GM19395 (cell line): ENCODE data around the gene HSPBAP1.
"Not testable (repeated sequence)": the region's sequence is repeated elsewhere in the genome, so short reads cannot be mapped to it uniquely, and the experiment has no call there.

Experiments
- ATAC-seq: cut with Tn5 transposase; IDR thresholded peaks from one replicate; pipeline ENCODE4 v1.9.1; 2021; ENCODE audit warnings: mild to moderate bottlenecking, moderate library complexity; ENCODE audit not compliant: unreplicated experiment

Gene HSPBAP1

DNA sequence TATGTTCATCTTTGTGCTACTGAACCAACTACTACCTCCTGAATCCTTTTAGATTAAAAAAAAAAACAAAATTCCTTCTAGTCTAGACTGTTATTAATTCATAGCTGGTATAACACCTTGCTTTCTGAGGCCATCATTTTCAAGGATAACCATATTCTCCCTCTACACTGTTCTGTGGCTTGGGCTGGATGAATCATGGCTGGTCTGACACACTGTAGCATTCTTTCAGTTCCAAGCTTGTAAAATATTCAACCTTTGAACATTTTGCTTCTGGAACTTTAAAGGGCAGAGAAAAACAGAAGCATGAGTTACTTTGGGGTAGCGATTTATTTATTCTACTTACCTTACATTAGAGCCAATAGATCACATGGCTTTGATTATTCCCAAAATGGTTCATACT lies 7.6 kb downstream of the HSPBAP1 start:
- no peak for ATAC-seq

DNA sequence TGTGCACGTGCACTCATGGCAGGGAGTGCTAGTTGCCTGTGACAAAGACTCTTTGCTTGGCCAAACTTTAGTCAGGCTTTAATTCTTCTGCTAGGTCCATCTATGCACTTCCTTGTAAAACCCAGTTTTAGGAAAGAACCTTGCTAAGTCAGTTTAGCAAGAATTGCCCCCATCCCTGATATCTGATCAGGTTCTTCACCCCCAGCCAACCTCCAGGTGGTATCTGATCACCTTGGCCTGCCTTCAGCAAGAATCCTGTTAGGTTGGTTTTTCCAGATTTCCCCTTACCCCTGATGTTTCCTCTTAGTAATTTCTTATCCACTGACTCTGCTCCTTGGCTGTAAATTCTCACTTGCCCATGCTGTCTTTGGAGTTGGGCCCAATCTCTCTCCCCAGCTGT lies 8.4 kb downstream of the HSPBAP1 start:
- no peak for ATAC-seq

DNA sequence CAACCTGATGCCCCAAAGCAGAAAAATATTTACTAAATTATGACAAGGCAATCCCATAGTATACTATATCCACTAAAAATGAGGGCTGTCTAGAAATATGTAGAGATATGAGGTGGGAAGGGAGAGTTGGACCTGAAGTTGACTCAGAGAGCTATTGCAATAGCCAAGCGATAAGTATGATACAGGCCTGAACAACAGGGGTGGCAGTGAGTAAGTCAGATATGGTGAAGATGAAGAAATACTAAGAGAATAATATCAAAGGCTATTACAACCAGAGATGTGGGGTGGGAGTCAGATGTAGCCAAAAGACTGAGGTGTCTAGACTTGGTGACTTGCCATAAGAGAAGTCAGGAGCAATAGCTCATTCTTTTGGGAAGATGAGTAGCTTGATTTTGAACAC lies 9.2 kb downstream of the HSPBAP1 start:
- no peak for ATAC-seq

DNA sequence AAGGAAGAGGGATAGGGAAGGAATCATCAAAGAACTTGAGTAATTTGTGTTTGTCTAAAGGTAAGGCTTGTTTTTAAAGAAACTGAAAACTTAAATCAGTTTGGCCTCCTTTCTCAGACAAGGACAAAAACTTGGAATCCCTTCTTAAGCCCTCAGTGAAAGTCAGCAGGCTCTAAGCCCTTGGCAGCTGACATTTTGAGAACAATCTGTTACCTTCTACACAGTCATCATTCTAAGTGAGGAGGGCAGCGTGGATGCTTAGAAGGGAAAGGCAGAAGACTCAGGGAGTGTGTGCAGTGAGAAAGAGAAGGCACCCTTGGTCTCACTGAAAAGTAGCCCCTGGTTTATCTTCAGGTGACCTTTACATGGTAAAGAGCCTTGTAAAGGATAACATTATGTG lies 10.8 kb downstream of the HSPBAP1 start:
- no peak for ATAC-seq

DNA sequence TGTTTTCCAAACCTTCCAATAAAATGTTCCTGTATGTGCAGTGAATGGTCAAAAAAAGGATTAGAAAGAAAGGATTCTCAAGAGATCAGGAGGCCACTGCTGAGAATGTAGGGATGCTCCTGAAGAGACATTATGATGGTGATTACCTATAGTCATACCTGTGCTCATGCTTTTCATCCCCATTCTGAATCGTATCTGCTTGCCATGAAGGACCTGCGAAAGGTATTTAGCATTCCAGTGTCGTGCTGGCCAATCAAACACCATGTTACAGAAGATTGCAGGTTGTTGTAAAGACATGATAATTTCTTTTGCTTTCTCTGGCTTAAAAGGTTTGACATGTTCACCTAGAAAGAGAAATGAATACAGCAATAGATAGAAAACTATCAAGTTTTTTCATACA lies 16.1 kb downstream of the HSPBAP1 start:
- no peak for ATAC-seq

DNA sequence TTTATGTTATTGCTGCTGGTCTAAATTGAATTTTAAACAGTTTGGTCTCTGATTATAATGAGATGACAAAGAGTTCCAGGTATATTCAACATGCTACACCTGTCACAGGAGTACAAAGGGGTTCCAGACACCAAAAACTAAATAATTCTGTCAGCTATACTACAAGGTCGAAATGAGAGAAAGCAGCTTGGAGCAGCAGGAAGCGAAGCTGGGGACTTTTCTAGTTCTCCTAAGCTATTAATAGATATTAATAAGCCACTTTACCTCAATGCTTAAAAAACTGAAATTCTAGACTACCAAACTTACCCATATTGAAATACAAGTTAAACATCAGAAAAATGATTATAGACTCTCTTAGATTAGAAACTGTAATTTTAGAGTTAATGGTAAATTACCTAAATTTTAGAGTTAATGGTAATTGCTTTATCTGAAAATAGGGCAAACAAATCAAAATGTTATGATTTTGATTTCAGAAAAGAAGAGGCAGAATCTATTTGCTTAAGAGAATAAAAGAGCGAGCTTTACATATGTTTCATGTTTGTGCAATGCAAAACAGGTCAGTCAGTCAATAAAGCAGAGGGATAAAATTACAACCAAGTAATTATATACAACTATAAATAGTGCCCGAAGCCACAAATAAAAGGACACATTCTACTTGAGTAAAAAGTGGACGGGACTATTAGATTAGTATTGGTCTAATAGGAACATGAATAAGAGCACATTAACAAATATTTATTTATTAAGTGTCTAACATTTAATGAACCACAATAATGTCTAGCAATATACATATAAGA lies 16.8 kb downstream of the HSPBAP1 start:
- ATAC-seq, result no peak

DNA sequence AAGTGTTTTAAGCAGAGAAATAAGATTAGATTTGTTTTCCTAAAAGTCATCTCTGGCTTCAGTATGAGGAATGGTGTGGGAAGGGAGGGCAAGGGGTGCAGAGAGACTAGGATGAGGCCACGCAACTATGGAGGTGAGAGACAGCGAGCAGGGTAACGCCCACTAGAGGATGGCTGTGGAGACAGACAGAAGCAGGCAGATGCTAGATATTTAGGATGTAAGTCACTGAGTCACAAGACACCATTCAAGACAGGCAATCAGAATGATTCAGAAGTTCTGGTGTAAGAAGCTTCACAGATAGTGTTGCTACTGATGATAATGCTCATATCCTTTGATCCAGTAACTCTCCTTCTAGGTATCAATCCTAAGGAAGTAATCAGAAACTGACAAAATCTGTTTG lies 19.1 kb downstream of the HSPBAP1 start:
- ATAC-seq, result peak; percentile 23

DNA sequence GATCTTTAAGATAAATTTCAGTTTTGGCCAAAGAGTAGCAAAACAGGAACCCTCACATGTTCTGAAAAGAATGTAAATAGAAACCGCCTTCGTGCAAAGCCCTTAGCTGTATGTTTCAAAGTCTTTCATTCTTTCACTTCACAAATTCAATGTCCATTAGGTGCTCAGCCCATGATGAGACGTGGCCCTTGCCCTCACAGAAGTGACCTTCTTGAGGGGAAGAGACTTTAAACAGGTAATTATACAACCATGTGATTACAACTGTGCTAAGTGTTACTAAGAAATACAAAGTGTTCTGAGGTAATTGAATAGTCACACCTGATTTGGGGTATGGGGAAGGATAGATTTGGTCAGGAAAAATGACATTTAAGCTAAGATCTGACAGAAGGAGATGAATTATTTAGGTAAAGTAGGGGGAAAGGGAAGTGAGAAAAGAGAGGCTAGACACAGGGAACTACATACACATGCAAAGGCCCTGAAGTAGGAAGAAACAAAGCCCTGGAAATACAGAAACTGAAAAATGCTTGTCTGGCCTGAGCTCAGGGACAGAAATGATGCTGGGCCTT lies 19.6 kb downstream of the HSPBAP1 start:
- ATAC-seq, result peak; percentile 81

DNA sequence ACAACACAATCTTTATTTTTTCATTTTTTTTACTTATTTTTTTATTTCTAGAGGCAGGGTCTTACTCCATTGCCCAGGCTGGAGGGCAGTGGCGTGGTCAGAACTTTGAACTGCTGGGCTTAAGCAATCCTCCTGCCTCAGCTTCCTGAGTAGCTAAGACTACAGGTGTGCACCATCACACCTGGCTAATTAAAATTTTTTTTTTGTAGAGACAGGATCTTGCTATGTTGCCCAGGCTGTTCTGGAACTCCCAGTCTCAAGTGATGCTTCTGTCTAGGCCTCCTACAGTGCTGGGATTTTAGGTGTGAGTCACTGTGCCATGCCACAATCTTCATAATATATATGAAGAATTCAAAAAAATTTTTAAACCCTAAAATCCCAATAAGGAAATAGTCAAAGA lies 20.8 kb downstream of the HSPBAP1 start:
- no peak for ATAC-seq

DNA sequence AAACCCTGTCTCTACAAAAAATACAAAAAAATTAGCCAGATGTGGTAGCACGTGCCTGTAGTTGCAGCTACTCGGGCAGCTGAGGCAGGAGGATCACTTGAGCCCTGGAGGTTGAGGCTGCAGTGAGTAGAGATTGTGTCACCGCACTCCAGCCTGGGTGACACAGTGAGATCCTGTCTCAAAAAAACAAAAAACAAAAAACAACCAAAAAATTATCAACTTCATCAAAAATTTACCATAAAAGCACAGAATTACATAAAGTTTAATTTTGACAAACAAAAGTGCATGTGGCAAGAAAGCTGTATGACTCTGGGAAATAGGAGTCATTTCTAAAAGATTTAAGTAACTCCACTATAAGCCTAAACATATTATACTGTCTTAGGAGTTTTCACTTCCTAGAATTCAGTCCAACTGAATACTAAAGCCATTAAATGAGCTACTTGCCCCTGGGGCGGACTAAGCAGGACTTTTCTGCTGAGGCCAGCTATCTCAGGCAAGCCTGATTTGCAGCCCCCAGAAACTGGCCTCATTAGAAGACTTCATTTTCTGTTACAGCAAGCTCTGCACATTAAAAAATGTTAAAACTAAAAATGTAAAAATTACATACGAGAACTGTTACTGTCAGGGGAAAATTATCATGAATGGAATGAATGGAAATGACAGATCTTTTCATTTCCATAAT lies 23.0 kb downstream of the HSPBAP1 start:
- ATAC-seq, result no peak

DNA sequence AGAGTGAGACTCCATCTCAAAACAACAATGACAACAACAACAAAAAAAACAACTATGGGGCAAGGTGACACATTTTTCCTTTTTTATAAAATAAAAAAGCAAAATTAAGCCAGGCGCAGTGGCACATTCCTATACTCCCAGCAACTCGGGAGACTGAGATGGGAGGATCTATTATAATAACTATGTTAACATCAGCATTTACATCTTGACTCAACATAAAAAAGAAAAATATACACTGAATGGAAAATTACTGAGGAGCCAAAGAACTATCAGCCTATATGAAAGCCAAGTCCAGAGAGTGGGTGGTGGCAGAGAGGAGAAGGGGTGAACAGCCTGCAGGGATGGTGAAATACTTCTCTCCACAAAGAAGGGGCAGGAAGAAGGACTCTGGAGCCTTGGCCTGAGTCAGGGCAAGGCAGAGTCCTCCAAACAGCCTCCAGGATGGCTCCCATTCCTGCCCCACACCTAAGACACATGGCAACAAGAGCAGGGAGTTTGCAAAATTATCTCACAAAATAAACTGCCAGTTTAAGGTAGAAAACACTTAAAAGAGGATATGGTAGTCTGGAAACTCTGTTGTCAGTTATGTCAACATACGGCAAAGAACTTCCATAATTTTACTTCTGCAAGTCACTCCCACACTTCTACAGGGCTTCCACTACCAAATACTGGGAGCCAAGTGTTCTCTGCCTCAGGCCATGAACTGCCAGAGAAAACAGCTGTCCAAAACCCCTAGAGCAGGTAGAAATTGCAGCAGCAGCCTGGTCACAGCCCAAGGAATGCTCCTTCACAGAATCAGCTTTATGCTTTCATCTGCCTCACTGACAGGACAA lies 25.9 kb downstream of the HSPBAP1 start:
- ATAC-seq, result no peak

DNA sequence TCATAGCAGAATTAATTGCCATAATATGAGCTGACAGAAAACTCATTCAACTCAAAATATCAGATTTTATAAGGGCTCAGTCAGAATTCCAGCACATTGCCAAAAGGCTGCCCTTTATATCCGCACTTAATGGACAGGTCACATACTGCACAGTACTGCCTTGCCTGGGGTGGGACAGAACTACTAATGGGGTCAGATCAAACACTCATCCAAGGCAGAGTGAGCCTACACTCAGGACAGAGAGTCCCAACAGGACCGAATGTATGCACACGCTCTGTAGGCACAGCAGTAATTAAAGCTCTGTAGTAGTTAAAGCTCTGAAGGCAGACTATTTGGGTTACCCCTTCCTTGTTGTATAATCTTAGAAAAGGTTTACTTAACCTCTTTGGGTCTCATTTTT lies 27.2 kb downstream of the HSPBAP1 start:
- ATAC-seq, result no peak

DNA sequence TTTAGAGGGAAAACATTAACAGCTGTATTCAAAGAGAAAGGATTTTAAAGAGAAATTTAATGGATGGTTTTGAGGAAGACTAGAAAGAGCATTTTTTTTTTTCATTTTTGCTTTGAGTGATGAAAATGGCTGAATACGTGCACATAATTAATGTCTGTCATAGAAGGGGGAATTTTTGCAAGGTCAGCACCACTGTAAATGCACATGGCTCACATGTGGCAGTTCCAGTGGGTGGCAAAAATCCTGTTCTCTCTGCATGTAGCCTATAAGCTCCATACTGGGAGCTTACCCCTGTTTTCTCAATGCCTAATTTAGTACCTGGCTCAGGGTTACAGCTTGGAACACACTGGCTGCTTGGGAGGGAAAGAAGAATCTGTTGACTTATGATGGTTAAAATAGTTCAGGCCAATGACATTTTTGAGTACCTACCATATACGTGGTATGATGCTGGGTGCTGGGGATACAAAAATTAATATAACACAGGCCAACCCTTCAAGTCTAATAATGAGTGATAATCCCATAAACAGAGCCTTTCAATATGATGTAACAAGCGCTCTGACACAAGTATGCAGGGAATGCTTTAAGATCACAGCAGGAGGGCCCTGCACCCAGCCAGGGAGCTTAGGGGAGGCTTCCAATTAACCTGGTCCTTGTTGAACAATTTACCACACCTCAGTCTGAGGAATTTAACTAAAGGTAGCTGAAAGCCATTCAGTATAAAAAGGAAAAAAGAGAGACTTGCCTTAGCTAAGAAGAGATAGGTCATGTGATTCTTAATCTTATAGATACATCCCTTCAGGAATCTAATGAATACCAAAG lies 33.0 kb downstream of the HSPBAP1 start:
- no peak for ATAC-seq

DNA sequence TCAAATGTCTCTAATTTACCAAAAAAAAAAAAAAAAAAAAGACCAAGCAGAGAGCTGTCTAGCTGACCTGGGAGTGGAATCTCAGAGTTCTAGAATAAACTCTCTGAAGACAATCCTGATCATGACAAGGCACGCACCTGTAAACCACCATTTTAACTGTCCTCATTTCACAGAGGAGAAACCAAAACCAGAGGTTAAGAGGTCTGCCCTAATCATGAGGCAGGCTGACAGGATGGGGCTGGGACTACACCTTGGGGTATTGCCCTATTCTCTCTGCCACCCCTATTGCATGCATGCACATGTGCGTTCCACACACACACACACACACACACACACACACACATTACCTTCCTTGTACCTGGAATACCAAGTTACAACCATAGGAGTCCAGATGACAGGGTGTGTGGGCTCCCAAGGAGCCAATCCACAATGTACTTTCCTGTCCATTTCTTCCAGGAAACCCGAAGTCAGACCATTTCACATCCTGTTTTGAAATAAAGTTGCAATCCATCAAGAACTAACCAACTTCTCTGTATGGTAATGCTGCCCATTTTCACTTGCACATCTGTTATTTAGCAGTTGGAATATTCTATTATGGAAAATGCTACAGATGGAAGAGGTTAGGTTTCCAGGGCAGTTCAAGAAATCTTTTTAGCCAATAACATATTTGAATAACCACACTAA lies 34.6 kb downstream of the HSPBAP1 start:
- ATAC-seq, result no peak

DNA sequence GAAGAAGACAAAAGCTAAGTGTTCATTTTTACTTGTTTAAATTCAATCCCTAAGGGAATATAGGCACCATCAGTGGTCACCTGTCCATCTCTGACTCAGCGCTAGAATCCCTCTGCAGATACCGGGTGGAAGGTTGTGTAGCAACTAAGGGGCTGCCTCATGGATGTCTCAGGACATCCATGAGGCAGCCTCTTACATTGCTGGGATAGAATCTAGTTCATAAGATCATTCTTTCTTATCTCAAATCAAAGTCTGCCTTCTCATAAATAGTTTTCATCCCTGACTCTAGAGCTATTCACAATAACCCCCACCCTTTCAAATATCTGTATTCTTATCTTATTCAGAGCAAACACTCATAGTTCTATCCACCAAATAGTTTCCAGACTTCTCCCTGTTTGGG lies 38.1 kb downstream of the HSPBAP1 start:
- no peak for ATAC-seq

DNA sequence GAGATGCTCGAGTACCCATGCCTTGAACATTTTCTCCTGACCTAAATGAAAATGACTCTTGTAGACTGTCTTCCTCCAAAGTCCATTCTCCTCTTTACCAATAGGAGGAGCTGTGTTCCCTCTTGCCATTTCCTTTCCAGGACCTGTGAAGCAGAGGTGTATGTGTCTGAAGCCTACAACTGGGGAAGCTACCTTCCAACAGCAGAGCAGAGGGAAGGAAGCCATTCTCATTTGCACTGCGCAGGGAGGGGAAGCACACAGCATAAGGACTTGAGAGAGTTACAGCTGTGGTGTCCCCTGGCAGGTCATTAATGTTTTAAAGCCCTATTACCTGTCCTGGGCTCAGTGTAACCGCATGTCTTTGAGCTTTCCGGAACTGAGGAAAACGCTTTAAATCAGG lies 38.7 kb downstream of the HSPBAP1 start:
- ATAC-seq, result peak; percentile 71

DNA sequence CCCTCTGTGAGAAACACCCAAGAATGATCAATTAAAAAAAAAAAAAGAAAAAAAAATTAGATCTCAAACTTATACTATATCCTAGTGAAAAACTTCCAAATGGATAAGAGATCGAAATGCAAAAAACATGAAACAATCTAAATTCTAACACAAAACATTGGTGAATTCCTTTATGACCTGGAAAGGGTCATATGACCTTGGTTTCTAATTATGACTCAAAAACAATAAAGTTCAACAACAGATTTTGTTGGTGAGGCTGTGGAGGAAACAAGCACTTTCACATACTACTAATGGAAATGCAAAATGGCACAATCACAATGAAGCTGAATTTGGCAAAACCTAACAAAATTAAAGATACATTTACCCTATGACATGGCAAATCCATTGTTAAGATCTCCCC lies 45.3 kb downstream of the HSPBAP1 start:
- no peak for ATAC-seq

DNA sequence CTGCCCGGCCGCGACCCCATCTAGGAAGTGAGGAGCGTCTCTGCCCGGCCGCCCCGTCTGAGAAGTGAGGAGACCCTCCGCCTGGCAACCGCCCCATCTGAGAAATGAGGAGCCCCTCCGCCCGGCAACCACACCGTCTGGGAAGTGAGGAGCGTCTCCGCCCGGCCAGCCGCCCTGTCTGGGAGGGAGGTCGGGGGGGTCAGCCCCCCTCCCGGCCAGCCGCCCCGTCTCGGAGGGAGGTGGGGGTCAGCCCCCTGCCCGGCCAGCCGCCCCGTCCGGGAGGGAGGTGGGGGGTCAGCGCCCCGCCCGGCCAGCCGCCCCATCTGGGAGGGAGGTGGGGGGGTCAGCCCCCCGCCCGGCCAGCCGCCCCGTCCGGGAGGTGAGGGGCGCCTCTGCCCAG lies 46.3 kb downstream of the HSPBAP1 start:
- not testable (repeated sequence) for ATAC-seq

DNA sequence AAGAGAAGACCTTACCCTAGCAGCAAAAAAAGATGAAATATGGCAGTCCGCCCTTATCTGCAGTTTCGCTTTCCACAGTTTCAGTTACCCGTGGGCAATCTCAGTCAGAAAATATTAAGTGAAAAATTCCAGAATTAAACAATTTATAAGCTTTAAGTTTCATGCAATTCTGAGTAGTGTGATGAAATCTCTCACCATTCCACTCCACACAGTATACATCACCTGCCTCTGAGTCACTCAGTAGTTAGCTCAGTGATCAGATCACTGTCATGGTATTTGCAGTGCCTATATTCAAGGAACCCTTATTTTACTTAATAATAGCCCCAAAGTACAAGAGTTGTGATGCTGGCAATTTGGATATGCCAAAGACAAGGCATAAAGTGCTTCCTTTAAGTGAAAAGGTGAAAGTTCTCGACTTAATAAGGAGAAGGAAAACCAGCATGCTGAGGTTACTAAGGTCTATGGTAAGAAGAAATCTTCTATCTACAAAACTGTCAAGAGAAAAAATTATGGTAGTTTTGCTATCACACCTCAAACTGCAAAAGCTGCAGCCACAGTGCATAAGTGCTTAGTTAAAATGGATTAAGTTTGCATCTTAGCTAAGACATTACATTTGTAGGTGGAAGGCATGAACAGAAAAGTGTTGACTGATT lies 48.1 kb downstream of the HSPBAP1 start:
- ATAC-seq, result no peak
